ENCODE measurements around the gene SGSM2.

Gene SGSM2

GRCh38 chr17:2418572-2418971 lies 81.3 kb downstream of the SGSM2 start:
- H3K4me3 ChIP-seq: no peak overlapping the region
- H3K9me3 ChIP-seq (ENCODE audit: low read depth, low read length): no peaks in the 10 kb centered on the region
- no peak overlapping the region for H3K9ac ChIP-seq (ENCODE audit: insufficient read length)
- H3K36me3 ChIP-seq (ENCODE audit: insufficient read depth, low read length): peaks cover 32% of the 10 kb centered on the region; the same call in 1 of the 2 replicates
- DNase-seq (ENCODE audit: low read depth, low spot score): no peak
- H3K27ac ChIP-seq: no peak overlapping the region
- TF ChIP-seq POLR2AphosphoS5 (IDR thresholded peaks at IDR 0.05; ENCODE audit: borderline replicate concordance, low read depth, low read length) (no peak), FOXP2 (optimal IDR thresholded peaks at IDR 0.05; ENCODE audit: control extremely low read depth, extremely low read length, insufficient read depth) (no peak), EZH2 (IDR thresholded peaks at IDR 0.05) (no peak)

- DNase-seq (ENCODE audit: low read depth, low spot score): no peak
- no peak overlapping the region for H3K4me3 ChIP-seq
- no peak overlapping the region for H3K9ac ChIP-seq (ENCODE audit: insufficient read length)
- H3K9me3 ChIP-seq (ENCODE audit: low read depth, low read length): no peaks in the 10 kb centered on the region
- TF ChIP-seq FOXP2 (optimal IDR thresholded peaks at IDR 0.05; ENCODE audit: control extremely low read depth, extremely low read length, insufficient read depth) (no peak), POLR2AphosphoS5 (IDR thresholded peaks at IDR 0.05; ENCODE audit: borderline replicate concordance, low read depth, low read length) (no peak), EZH2 (IDR thresholded peaks at IDR 0.05) (no peak)
- no peak overlapping the region for H3K27ac ChIP-seq
- peaks cover 22% of the 10 kb centered on the region; the same call in 1 of the 2 replicates for H3K36me3 ChIP-seq (ENCODE audit: insufficient read depth, low read length)
These were observed 82.2 kb downstream of the SGSM2 start for GRCh38 chr17:2419486-2419885.

- no peak for DNase-seq (ENCODE audit: low read depth, low spot score)
- no peak overlapping the region for H3K9ac ChIP-seq (ENCODE audit: insufficient read length)
- H3K9me3 ChIP-seq (ENCODE audit: low read depth, low read length): no peaks in the 10 kb centered on the region
- peaks cover 19% of the 10 kb centered on the region; the same call in 1 of the 2 replicates for H3K36me3 ChIP-seq (ENCODE audit: insufficient read depth, low read length)
- no peak overlapping the region for H3K4me3 ChIP-seq
- TF ChIP-seq EZH2 (IDR thresholded peaks at IDR 0.05) (no peak), POLR2AphosphoS5 (IDR thresholded peaks at IDR 0.05; ENCODE audit: borderline replicate concordance, low read depth, low read length) (no peak), FOXP2 (optimal IDR thresholded peaks at IDR 0.05; ENCODE audit: control extremely low read depth, extremely low read length, insufficient read depth) (no peak)
- no peak overlapping the region for H3K27ac ChIP-seq
These were observed 82.9 kb downstream of the SGSM2 start for GRCh38 chr17:2420176-2420575.

GRCh38 chr17:2421315-2422147 lies 84.2 kb downstream of the SGSM2 start:
- Histone ChIP-seq H3K9ac (ENCODE audit: insufficient read length) (no peak overlapping the region), H3K27ac (no peak overlapping the region), H3K36me3 (ENCODE audit: insufficient read depth, low read length) (peaks cover 19% of the 10 kb centered on the region; the same call in 1 of the 2 replicates)

GRCh38 chr17:2423271-2423670 lies 86.0 kb downstream of the SGSM2 start:
- no peak for TF ChIP-seq EZH2 (IDR thresholded peaks at IDR 0.05)
- no peak for TF ChIP-seq FOXP2 (optimal IDR thresholded peaks at IDR 0.05; ENCODE audit: control extremely low read depth, extremely low read length, insufficient read depth)
- TF ChIP-seq POLR2AphosphoS5 (IDR thresholded peaks at IDR 0.05; ENCODE audit: borderline replicate concordance, low read depth, low read length): no peak

More at GRCh38 chr17:2421315-2422147, 84.2 kb downstream of the SGSM2 start:
- no peaks in the 10 kb centered on the region for H3K9me3 ChIP-seq (ENCODE audit: low read depth, low read length)
- TF ChIP-seq POLR2AphosphoS5 (IDR thresholded peaks at IDR 0.05; ENCODE audit: borderline replicate concordance, low read depth, low read length): no peak
- TF ChIP-seq FOXP2 (optimal IDR thresholded peaks at IDR 0.05; ENCODE audit: control extremely low read depth, extremely low read length, insufficient read depth): no peak
- no peak for TF ChIP-seq EZH2 (IDR thresholded peaks at IDR 0.05)
- no peak for DNase-seq (ENCODE audit: low read depth, low spot score)
- H3K4me3 ChIP-seq: no peak overlapping the region

GRCh38 chr17:2427215-2427614 lies 89.9 kb downstream of the SGSM2 start:
- H3K27ac ChIP-seq: no peak overlapping the region
- DNase-seq (ENCODE audit: low read depth, low spot score): no peak
- no peak overlapping the region for H3K4me3 ChIP-seq
- H3K36me3 ChIP-seq (ENCODE audit: insufficient read depth, low read length): no peaks in the 10 kb centered on the region
- no peaks in the 10 kb centered on the region for H3K9me3 ChIP-seq (ENCODE audit: low read depth, low read length)
- no peak overlapping the region for H3K9ac ChIP-seq (ENCODE audit: insufficient read length)
- TF ChIP-seq EZH2 (IDR thresholded peaks at IDR 0.05) (no peak), FOXP2 (optimal IDR thresholded peaks at IDR 0.05; ENCODE audit: control extremely low read depth, extremely low read length, insufficient read depth) (no peak), POLR2AphosphoS5 (IDR thresholded peaks at IDR 0.05; ENCODE audit: borderline replicate concordance, low read depth, low read length) (no peak)

More at GRCh38 chr17:2423271-2423670, 86.0 kb downstream of the SGSM2 start:
- H3K36me3 ChIP-seq (ENCODE audit: insufficient read depth, low read length): peaks cover 19% of the 10 kb centered on the region; the same call in 1 of the 2 replicates
- no peaks in the 10 kb centered on the region for H3K9me3 ChIP-seq (ENCODE audit: low read depth, low read length)
- DNase-seq (ENCODE audit: low read depth, low spot score): no peak
- H3K9ac ChIP-seq (ENCODE audit: insufficient read length): no peak overlapping the region
- no peak overlapping the region for H3K4me3 ChIP-seq
- H3K27ac ChIP-seq: no peak overlapping the region

GRCh38 chr17:2427910-2428309 lies 90.6 kb downstream of the SGSM2 start:
- H3K27ac ChIP-seq: 0 out of 2 replicates have a peak overlapping the region, but pooled peaks have one; percentile 17
- peaks cover 5% of the 10 kb centered on the region; the same call in 1 of the 2 replicates for H3K36me3 ChIP-seq (ENCODE audit: insufficient read depth, low read length)
- no peak overlapping the region for H3K4me3 ChIP-seq
- no peak overlapping the region for H3K9ac ChIP-seq (ENCODE audit: insufficient read length)
- H3K9me3 ChIP-seq (ENCODE audit: low read depth, low read length): no peaks in the 10 kb centered on the region
- TF ChIP-seq FOXP2 (optimal IDR thresholded peaks at IDR 0.05; ENCODE audit: control extremely low read depth, extremely low read length, insufficient read depth) (no peak), POLR2AphosphoS5 (IDR thresholded peaks at IDR 0.05; ENCODE audit: borderline replicate concordance, low read depth, low read length) (no peak), EZH2 (IDR thresholded peaks at IDR 0.05) (no peak)
- DNase-seq (ENCODE audit: low read depth, low spot score): no peak
